ENCODE results near the gene NAT8L.

The NAT8L gene

GRCh38 chr4:2046031-2046961 lies 12.8 kb upstream of the NAT8L start:
- DNase-seq, result no peak

DNA sequence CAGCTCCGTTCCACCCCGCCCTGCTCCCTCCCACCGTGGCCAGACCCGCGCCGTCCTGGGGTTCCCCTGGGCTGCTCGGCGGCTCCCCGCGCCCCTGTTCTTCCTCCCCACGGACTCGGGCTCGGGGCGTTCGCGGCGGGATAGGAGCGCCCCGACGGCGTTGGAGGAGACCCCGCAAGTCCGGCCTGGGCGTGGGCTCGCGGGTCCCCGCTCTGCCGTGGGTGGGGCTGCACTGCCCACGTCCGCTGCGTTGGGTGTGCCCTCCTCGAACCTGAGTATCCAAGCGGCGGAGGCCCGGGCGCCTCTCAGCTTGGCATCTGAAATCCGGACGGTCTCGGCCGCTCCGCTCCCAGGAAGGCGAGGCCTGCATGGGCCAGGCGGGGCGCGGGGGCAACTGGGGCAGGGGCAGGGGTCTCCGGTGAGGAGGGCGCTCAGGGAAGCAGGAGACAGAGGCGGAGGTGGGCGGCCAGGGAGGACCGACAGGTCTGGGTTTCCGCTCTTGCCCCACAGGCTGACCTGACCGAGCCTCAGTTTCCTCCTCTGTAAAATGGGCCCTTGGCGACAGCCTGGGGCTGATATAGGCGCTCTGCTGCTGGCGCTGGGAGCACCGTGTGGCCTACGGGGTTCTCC lies 12.0 kb upstream of the NAT8L start:
- no peak for DNase-seq

DNA sequence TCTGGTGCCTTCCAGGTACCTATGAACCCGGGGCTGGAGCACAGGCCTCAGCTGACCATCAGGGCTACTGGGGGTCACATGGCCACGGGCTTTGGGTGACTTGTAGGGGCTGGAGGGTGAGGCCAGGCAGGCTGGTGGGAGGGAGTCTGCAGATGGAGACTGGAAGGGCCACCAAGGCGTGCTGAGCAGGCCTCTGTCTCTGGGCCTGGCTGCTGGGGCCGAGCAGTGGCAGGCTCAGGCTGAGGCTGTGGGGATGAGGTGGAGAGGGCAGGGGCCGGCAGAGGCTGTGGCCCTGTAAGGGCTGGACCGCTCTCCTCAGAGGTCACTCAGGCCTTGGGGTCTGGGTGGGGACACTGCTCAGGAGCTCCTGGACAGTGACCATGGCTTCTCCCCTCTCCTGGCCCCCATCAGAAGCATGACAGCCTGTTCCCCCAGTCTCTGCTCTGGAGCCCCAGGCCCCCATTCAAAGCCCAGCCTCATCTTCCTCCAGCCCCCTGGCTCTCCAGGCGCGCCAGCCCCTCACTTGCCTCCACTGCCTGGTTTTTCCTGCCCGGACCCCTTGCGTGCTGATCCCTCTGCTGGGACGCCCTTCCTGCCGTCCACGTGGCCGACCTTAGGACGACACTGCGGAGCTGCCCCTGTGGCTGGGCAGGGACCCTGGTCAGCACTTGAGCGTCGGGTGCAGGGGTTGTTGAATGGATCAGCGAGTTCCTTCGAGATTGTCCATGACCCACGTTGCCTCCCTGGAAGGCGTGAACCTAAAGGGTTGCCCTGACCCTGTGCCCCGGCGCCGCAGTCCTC lies 11.1 kb upstream of the NAT8L start:
- DNase-seq, result no peak

GRCh38 chr4:2048831-2049230 lies 10.3 kb upstream of the NAT8L start:
- no peak for DNase-seq

- no peak for DNase-seq
Observed at GRCh38 chr4:2049381-2049780, 9.7 kb upstream of the NAT8L start.

DNA sequence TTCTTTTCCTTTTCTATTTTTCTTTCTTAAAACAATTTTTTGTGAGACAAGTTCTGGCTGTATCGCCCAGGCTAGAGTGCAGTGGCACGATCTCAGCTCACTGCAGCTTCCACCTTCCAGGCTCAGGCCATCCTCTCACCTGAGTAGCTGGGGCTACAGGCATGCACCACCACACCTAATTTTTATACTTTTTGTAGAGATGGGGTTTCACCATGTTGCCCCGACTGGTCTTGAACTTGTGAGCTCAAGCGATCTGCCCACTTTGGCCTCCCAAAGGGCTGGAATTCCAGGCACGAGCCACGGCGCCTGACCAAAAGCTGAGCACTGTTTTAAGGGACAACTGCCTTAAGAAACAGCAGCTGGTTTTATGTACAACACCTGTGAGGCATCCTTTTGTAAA lies 9.3 kb upstream of the NAT8L start:
- no peak for DNase-seq

DNA sequence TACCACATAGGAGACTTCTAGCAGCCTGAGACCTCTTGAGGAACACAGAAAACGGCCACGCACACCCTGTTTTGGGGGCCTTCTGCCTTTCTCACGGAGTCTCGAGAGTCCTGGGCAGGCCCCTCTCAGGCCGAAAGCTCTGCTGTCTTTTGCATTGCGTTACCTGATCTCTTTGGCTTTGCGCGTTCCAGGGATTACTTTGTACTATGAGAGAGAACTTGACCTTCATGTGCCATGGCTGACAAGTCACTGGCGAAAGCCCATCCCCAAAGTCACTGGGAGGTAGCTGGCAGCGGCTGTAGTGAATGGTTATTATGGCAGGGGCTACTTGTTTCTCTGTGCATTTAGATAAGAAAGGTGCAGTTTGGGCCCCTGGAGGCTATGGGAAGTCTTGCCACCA lies 8.0 kb upstream of the NAT8L start:
- DNase-seq, result no peak

DNA sequence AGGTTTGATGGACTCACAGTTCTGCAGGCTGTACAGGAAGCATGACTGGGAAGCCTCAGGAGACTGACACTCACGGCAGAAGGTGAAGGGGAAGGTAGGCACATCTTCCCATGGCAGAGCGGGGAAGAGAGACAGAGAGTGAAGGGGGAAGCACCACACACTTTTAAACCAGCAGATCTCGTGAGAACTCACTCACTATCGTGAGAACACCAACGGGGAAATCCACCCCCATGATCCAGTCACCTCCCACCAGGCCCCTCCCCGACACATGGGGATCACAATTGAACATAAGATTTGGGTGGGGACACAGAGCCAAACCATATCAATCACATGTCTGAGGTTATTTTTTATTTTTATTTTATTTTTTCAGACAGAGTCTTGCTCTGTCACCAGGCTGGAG lies 4.9 kb upstream of the NAT8L start:
- no peak for DNase-seq

DNA sequence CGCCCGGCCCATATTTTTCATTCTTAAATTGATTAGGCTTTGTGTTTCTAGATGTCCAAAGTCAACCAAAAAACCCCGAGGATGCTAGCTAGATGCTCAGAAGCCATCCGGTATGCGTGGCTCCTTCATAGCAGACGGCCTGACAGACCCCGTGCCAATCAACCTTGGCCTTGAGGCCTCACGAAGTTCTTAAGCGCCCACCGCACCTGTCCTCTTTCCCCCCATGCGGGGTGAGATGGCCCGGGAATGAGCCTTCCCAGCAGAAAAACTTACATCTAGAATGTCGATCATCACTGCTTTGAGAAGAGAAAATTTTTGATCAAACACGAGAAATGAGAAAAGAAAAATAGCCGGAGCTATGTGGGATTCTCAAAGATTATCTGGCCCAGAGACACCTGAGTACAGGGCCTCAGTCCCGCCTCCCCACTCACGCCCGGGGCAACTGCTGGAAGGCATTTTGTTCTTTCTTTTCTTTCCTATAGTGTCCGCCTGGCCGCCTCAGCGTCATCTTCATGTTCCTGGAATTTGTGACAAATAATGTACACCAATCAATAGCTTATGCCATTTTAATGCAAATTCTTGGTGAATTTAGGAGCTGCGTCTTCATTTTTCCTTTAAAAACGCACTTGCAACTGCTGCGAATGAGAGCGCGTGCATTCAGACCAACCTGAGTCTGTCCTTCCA lies 1.6 kb upstream of the NAT8L start:
- DNase-seq, result no peak

DNA sequence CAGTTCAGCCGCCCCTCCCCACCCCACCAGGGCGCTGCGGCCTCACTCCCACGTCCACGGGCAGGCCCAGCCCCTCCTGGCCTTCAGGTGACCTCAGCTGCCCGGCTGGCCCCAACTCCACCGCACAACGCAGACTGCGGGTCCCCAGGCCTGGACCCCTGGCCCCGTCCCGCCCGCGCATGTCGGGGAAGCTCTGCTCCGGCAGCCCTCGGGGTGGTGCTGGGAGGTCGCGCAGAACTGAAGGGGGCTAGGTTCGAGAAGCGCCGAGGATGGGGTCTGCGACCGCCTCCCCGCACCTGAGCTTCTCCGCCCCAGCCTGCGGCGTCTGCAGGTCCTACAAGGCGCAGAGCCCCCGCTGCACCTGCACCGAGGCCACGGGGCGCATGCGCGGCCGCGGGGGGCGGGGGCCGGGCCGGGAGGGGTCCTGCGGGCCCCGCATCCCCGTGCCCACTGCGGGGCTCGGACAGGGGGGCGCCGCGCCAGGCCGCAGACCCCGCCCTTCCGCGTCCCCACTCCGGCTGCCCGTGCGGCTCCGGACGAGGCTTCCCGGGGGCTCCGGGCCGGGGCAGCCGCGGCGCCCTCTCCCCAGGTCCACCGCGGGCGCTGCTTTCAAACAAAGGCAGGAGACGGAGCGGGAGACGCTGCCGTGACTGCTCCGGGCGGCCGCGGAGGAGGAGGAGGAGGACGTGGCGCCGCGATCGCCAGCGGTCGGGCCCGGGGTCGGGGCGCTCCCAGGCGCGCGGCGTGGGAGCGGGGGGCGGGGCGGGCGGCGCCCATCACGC lies 672 bp upstream of the NAT8L start:
- no peak for DNase-seq

- DNase-seq, result no peak
Observed at GRCh38 chr4:2059726-2060602, 837 bp downstream of the NAT8L start.

DNA sequence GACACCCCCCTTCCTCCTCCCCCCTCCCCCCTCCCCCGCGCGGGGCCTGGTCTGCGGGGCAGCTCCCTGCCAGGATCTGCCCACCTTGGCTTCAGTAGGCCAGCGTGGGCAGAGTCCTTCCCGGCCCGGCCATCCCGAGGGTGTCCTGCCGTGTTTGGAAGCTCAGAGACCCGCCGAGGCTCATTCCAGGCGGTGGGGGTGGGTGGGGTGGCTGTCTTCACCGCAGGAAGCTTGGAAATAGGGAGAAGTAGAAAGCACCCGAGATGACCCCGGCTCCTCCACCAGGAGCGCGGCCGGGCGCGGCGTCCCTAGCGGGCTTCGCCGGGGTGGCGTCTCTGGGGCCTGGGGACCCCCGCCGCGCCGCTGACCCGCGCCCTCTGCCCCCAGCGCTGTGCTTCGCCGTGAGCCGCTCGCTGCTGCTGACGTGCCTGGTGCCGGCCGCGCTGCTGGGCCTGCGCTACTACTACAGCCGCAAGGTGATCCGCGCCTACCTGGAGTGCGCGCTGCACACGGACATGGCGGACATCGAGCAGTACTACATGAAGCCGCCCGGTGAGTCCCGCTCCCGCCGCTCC lies 1.6 kb downstream of the NAT8L start:
- DNase-seq, result no peak

DNA sequence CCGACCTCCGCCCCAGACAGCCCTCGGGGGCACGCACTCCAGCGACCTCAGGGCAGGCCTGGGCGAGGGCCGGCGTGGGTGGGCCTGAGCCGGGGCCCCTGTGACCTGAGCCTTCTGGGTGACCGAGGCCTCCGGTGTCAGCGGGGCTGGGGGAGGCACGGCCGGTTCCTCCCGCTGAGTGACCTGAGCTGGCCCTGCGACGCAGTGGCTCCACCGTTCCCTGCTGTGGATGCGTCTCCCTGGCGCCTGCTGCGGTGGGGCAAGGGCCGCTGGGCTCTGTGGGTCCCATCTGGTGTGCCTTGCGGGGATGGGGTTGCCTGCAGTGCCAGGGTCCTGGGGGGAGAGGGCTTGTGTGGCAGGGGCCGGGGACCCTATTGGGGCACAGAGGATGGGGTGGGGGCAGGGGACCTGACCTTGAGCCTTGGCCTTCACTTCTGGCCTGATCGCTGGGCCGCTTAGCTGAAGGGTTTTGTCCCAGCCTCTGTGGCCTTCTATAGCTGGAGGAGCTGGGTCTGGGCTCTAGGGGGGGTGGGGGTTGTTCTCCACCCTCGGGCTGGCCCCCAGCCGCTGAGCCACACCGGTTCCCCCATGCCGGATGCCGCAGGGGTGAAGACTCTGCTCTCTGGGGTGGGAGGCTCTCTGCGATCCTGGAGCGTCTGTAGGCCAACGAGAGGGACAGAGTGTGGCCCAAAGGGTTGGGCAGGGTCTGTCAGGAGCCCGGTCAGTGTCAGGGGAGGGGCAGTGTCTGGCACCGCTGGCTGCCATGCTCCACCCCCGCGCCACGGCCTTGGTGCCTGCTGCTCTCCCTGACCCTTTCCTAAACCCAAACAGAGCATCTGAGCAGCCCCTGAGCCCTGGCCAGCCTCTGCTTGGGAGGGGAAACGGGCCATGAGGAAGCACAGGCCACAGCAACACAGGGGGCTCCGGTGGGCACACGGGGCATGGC lies 2.3 kb downstream of the NAT8L start:
- DNase-seq, result no peak

DNA sequence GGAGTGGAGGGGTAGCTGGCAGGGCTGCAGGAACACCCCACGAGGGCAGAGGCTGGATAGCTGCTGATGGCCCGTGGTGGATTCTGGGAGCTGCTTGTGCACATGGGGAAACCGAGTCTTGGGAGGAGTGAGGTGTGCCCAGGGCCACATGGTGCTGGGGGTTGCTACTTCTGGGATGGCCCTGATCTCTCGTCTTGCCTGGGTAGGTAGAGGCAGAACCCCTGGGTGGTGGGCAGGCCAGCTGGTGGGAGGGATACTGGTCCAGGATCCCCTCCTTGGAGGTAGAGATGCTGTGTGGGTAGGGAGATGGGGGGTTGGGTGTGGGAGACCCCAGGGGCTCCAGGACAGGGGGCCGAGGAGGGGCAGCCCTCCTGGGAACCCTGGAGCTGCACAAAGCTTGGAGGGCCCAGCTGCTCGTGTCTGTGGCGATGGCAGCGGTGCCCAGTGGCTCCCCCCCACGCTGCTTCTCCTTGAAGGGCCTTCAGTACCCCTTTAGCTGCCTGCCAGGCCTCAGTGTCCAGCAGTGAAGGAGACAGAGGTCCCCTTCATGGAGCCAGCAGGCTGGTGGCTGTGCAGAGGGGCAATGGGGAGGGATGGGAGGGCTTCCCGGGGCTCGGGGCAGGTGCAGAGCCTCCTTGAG lies 3.2 kb downstream of the NAT8L start:
- no peak for DNase-seq

DNA sequence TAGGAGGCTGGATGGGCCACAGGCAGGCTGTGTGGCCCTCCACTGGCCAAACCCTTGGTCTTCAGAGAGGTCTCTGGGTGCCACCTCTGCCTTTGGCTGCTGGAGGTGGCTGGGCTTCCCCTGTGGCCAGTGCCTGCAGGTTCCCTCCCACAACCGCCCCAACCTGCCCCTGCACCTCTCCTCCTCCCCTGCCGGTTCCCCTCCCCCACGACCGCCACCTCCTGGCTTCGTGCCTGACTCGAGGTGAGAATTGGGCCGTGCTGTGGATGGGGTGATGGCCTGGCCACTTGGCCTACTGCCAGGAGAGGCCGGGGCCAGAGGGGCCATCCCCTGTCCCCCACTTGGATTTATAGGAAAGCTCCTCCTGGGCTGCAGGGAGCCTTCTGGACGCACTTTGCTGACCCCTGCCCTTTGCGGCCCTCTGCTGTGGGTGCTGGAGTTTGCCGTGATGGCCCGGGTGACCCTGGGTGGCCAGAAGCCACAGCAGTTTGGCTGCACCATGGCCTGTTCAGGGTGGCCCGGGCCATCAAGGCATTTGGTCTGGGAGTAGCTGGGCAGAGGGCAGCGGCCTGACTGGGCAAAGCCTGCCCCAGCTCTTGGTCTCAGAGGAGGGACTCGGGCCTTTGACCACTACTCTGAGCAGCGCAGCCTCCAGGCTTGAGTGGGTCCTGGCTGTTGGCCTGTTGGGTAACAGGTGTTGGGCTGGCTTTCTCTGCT lies 3.8 kb downstream of the NAT8L start:
- no peak for DNase-seq

DNA sequence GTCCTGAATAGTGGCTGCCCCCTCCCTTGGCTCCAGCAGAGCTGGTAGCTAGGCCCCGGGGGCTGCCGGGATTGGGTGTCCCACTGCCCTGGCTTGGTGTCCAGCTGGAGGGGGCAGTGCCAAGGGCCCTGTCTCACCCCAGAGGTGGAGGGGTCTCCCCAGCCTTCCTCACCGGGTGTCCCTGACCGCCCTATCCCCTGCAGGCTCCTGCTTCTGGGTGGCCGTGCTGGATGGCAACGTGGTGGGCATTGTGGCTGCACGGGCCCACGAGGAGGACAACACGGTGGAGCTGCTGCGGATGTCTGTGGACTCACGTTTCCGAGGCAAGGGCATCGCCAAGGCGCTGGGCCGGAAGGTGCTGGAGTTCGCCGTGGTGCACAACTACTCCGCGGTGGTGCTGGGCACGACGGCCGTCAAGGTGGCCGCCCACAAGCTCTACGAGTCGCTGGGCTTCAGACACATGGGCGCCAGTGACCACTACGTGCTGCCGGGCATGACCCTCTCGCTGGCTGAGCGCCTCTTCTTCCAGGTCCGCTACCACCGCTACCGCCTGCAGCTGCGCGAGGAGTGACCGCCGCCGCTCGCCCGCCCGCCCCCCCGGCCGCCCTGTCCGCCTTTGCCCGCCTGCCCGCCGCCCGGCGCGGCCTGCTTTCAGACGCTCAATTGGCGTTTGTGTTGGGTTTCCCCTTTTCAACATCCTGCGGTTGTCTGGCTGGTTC lies 4.6 kb downstream of the NAT8L start:
- DNase-seq, result no peak

- no peak for DNase-seq
Observed at GRCh38 chr4:2064276-2064991, 5.3 kb downstream of the NAT8L start.
